HG03469 (cell line): ENCODE measurements around the gene WDR73.

ENCODE experiments used
- ATAC-seq: cut with Tn5 transposase; IDR thresholded peaks from one replicate; pipeline ENCODE4 v1.9.1; 2021; ENCODE audit warnings: mild to moderate bottlenecking, moderate library complexity, moderate number of reproducible peaks; ENCODE audit not compliant: unreplicated experiment

The WDR73 gene

GRCh38 chr15:84621358-84621979 lies 32.6 kb downstream of the WDR73 start:
- no peak for ATAC-seq

GRCh38 chr15:84620626-84621025 lies 33.5 kb downstream of the WDR73 start:
- no peak for ATAC-seq

- ATAC-seq = no peak
These were observed 37.8 kb downstream of the WDR73 start for GRCh38 chr15:84616235-84616634.

GRCh38 chr15:84611631-84612030 lies 42.5 kb downstream of the WDR73 start:
- no peak for ATAC-seq

GRCh38 chr15:84609818-84610525 lies 44.1 kb downstream of the WDR73 start:
- no peak for ATAC-seq

- no peak for ATAC-seq
These were observed 45.3 kb downstream of the WDR73 start for GRCh38 chr15:84608707-84609284.

GRCh38 chr15:84606653-84607120 lies 47.4 kb downstream of the WDR73 start:
- ATAC-seq = no peak

GRCh38 chr15:84605554-84605882 lies 48.6 kb downstream of the WDR73 start:
- no peak for ATAC-seq

GRCh38 chr15:84604826-84605553 lies 49.1 kb downstream of the WDR73 start:
- no peak for ATAC-seq

- no peak for ATAC-seq
These were observed 50.3 kb downstream of the WDR73 start for GRCh38 chr15:84603630-84604379.

GRCh38 chr15:84601555-84601838 lies 52.6 kb downstream of the WDR73 start:
- ATAC-seq = no peak

- peak; percentile 86 for ATAC-seq
These were observed 53.2 kb downstream of the WDR73 start, which contains the start of gene ZSCAN2 for GRCh38 chr15:84600687-84601554. ZSCAN2 (plus strand) TSS chr15:84601009; CDS start chr15:84603928, 2,919 bp downstream.

- ATAC-seq = peak; percentile 1
These were observed 53.8 kb downstream of the WDR73 start for GRCh38 chr15:84600331-84600686.

- no peak for ATAC-seq
These were observed 54.2 kb downstream of the WDR73 start for GRCh38 chr15:84599906-84600305.

GRCh38 chr15:84598993-84599392 lies 55.1 kb downstream of the WDR73 start:
- no peak for ATAC-seq

- peak; percentile 61 for ATAC-seq
These were observed 55.8 kb downstream of the WDR73 start for GRCh38 chr15:84598250-84598649.

- no peak for ATAC-seq
These were observed 56.8 kb downstream of the WDR73 start for GRCh38 chr15:84597296-84597695.

GRCh38 chr15:84595660-84596059 lies 58.4 kb downstream of the WDR73 start:
- no peak for ATAC-seq

GRCh38 chr15:84594617-84595290 lies 59.3 kb downstream of the WDR73 start:
- ATAC-seq = no peak

GRCh38 chr15:84591815-84592214 lies 62.3 kb downstream of the WDR73 start:
- no peak for ATAC-seq
